ENCODE results near the gene AAR2.

Gene AAR2

DNA sequence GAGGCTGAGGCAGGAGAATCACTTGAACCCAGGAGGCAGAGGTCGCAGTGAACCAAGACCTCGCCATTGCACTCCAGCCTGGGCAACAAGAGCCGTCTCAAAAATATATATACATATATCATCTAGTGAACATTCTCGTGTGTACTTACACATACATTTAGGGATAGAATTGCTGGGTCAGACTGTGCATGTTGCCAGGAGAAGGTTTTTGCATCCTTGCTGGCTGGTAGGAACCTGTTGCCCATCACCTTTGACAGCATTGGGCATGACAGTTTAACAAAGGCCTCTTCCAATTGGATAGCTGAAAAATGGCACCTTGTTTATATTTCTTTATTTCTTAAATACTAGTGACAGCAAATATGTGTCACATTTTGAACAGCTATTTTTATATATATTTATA, 5.4 kb downstream of the AAR2 start:
- H3K79me2 ChIP-seq (ENCODE audit: insufficient read depth, low read depth): peaks cover 72% of the 10 kb centered on the region
- TF ChIP-seq, protein P1, sequence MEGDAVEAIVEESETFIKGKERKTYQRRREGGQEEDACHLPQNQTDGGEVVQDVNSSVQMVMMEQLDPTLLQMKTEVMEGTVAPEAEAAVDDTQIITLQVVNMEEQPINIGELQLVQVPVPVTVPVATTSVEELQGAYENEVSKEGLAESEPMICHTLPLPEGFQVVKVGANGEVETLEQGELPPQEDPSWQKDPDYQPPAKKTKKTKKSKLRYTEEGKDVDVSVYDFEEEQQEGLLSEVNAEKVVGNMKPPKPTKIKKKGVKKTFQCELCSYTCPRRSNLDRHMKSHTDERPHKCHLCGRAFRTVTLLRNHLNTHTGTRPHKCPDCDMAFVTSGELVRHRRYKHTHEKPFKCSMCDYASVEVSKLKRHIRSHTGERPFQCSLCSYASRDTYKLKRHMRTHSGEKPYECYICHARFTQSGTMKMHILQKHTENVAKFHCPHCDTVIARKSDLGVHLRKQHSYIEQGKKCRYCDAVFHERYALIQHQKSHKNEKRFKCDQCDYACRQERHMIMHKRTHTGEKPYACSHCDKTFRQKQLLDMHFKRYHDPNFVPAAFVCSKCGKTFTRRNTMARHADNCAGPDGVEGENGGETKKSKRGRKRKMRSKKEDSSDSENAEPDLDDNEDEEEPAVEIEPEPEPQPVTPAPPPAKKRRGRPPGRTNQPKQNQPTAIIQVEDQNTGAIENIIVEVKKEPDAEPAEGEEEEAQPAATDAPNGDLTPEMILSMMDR (conservative IDR thresholded peaks at IDR 0.05; ENCODE audit: low read depth, low read length): no peak
- H3K9ac ChIP-seq: no peak overlapping the region
- H3K27me3 ChIP-seq (ENCODE audit: insufficient read depth, low read depth): no peaks in the 10 kb centered on the region
- H3K4me3 ChIP-seq (IDR thresholded peaks at IDR 0.05; ENCODE audit: insufficient read depth, low read depth, low read length): no peak overlapping the region
- H3K4me1 ChIP-seq (ENCODE audit: low read depth, poor library complexity, severe bottlenecking): peaks cover 23% of the 10 kb centered on the region
- no peak overlapping the region for H3K4me2 ChIP-seq
- no peak overlapping the region for H3K27ac ChIP-seq
- no peak overlapping the region for H2AFZ ChIP-seq (ENCODE audit: low read depth)
- H4K20me1 ChIP-seq (ENCODE audit: insufficient read depth): 0 out of 2 replicates have a peak, but pooled peaks cover 6% of the 10 kb centered on the region
- peaks cover 15% of the 10 kb centered on the region for H3K36me3 ChIP-seq (ENCODE audit: insufficient read depth)

DNA sequence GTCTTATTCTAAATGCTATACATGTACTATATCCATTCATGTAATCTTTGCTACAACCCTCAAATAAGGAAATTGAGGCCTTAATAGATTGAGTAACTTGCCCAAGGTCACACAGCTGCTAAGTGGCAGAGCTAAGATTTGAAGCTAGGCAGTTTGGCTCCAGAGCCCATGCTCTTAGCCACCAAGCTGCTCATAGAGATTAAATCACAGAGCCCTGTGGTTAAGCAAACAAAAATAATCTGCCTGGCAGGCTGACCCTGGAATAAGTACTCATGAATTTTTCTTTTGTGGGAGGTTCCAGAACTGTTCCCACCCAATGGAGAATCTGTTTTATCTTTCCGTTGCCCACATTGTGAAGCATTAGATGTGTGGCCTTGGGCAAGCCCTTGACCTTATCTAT, 7.4 kb downstream of the AAR2 start:
- 0 out of 2 replicates have a peak, but pooled peaks cover 6% of the 10 kb centered on the region for H4K20me1 ChIP-seq (ENCODE audit: insufficient read depth)
- H3K4me2 ChIP-seq: no peak overlapping the region
- no peak overlapping the region for H2AFZ ChIP-seq (ENCODE audit: low read depth)
- H3K79me2 ChIP-seq (ENCODE audit: insufficient read depth, low read depth): peaks cover 51% of the 10 kb centered on the region
- peaks cover 6% of the 10 kb centered on the region for H3K4me1 ChIP-seq (ENCODE audit: low read depth, poor library complexity, severe bottlenecking)
- H3K27me3 ChIP-seq (ENCODE audit: insufficient read depth, low read depth): no peaks in the 10 kb centered on the region
- TF ChIP-seq, protein P1 (conservative IDR thresholded peaks at IDR 0.05; ENCODE audit: low read depth, low read length): no peak
- no peak overlapping the region for H3K9ac ChIP-seq
- no peak overlapping the region for H3K4me3 ChIP-seq (IDR thresholded peaks at IDR 0.05; ENCODE audit: insufficient read depth, low read depth, low read length)
- H3K27ac ChIP-seq: no peak overlapping the region
- peaks cover 15% of the 10 kb centered on the region for H3K36me3 ChIP-seq (ENCODE audit: insufficient read depth)

DNA sequence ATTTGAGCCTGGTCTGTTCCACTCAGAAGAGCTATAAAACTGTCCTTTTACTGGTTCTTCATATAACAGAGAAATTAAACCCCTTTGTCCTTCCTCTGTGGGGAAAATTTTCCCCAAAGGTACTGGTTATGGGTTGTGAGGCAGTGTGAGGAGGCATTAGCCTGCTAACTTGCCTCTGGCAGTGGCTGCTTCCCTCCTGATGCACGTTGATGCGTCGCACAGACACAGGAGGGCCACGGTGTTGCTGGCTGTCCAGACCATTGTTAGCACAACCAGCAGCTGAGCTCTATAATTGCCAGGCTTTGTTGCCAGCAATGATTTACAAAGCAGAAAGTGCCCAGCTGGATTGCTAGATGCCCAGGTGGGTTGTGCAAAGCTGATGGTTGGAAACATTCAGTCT, 10.1 kb downstream of the AAR2 start:
- H3K36me3 ChIP-seq (ENCODE audit: insufficient read depth): peaks cover 6% of the 10 kb centered on the region; the same call in 1 of the 2 replicates
- H3K79me2 ChIP-seq (ENCODE audit: insufficient read depth, low read depth): peaks cover 38% of the 10 kb centered on the region
- no peaks in the 10 kb centered on the region for H4K20me1 ChIP-seq (ENCODE audit: insufficient read depth)

DNA sequence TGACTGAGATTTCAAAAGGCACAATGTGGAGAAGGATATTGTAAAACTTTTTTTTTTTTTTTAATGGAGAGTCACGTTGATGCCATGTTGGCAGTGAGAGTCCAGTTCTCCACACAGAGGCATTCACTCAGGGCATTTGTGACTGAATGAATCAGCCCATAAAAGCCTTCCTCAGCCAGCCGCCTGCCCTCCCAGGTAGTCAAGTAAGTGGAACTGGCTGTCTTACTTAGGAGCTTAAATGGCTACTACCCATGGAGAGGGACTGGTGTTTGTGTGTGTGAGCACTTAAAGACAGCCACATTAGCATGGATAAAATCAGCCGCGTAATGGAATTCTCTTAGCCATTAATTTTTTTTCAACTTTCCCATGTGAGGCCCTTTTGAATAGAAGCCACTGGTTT, 12.6 kb downstream of the AAR2 start:
- H3K9ac ChIP-seq: no peak overlapping the region
- peaks cover 2% of the 10 kb centered on the region; the same call in 1 of the 2 replicates for H3K36me3 ChIP-seq (ENCODE audit: insufficient read depth)
- TF ChIP-seq, protein P1 (conservative IDR thresholded peaks at IDR 0.05; ENCODE audit: low read depth, low read length): no peak
- H4K20me1 ChIP-seq (ENCODE audit: insufficient read depth): no peaks in the 10 kb centered on the region
- peaks cover 17% of the 10 kb centered on the region; the same call in 1 of the 2 replicates for H3K79me2 ChIP-seq (ENCODE audit: insufficient read depth, low read depth)
- H3K4me2 ChIP-seq: no peak overlapping the region
- H2AFZ ChIP-seq (ENCODE audit: low read depth): no peak overlapping the region
- H3K4me3 ChIP-seq (IDR thresholded peaks at IDR 0.05; ENCODE audit: insufficient read depth, low read depth, low read length): no peak overlapping the region
- H3K4me1 ChIP-seq (ENCODE audit: low read depth, poor library complexity, severe bottlenecking): no peaks in the 10 kb centered on the region
- no peaks in the 10 kb centered on the region for H3K27me3 ChIP-seq (ENCODE audit: insufficient read depth, low read depth)
- no peak overlapping the region for H3K27ac ChIP-seq

More for the DNA sequence above, 10.1 kb downstream of the AAR2 start:
- no peaks in the 10 kb centered on the region for H3K4me1 ChIP-seq (ENCODE audit: low read depth, poor library complexity, severe bottlenecking)
- H3K9ac ChIP-seq: no peak overlapping the region
- TF ChIP-seq, protein P1 (conservative IDR thresholded peaks at IDR 0.05; ENCODE audit: low read depth, low read length): no peak
- H3K4me3 ChIP-seq (IDR thresholded peaks at IDR 0.05; ENCODE audit: insufficient read depth, low read depth, low read length): no peak overlapping the region
- no peak overlapping the region for H3K27ac ChIP-seq
- no peak overlapping the region for H2AFZ ChIP-seq (ENCODE audit: low read depth)
- H3K4me2 ChIP-seq: no peak overlapping the region
- no peaks in the 10 kb centered on the region for H3K27me3 ChIP-seq (ENCODE audit: insufficient read depth, low read depth)

All from KMS-11 (cell line).